ENCODE data around the gene ASS1. TPM values are rescaled to one million over a fixed set of nuclear protein-coding genes. Genes with fewer than 3 reads are reported as not detected.

Gene ASS1
- total RNA-seq, 1 experiment from 2014 or later: 25.2 TPM

DNA sequence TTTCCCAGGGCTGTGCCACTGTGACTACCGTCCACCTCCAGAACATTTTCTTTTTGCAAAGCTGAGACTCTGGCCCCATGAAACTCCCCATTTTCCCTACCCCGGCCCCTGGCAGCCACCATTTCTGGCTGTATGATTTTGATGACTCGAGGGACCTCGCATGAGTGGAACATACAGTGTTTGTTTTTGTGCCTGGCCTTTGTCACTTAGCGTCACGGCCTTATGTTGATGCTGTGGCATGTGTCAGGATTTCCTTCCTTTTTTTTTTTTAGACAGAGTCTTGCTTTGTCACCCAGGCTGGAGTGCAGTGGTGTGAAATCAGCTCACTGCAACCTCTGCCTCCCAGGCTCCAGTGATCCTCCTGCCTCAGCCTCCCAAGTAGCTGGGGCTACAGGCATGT, 42.7 kb downstream of the ASS1 start:
- DNase-seq (ENCODE audit: low read depth in 1 of 2, low spot score in 2 of 2): no peak
- Histone ChIP-seq H3K27me3 (replicated peaks) (no peaks in the 10 kb centered on the region), H3K4me3 (no peak overlapping the region), H3K9me3 (replicated peaks) (no peaks in the 10 kb centered on the region), H3K27ac (no peak overlapping the region), H3K4me1 (replicated peaks) (no peaks in the 10 kb centered on the region), H3K36me3 (no peaks in the 10 kb centered on the region)

DNA sequence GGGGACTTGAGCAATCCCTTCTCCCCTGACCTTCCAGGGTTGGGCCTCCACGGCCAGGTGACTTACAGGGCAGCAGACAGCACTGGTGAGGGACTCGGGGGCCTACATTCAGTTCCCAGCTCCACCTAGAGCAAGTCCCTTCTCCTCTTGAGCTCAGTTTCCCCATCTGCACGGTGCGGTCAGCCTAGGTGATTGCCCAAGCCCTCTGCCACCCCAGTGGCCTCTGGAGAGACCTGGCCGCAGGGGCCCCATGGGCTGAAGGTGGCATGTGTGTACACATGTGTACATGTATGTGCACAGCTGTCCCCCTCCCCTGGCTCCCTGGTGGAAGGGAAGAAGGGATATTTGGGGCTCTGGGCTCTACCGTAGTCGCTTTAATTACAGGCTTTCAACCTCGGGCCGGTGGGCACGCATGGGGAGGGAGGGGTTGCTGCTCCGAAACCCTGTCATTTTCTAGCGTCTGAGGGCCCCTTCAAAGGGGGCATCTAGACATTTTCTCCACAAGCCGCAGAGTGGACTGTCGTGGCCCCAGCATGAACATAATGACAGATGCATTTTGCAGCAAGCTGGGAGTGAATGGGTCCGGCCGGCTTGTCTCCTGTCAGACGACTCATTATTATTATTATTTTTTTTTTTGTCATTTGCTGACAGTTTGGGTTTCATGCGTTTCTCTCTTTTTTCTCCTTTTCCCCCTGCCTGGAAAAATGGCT, 44.0 kb downstream of the ASS1 start:
- H3K27me3 ChIP-seq (replicated peaks): no peaks in the 10 kb centered on the region
- DNase-seq (ENCODE audit: low read depth in 1 of 2, low spot score in 2 of 2): no peak
- H3K4me3 ChIP-seq: no peak overlapping the region
- H3K36me3 ChIP-seq: no peaks in the 10 kb centered on the region
- no peaks in the 10 kb centered on the region for H3K4me1 ChIP-seq (replicated peaks)
- H3K9me3 ChIP-seq (replicated peaks): no peaks in the 10 kb centered on the region
- H3K27ac ChIP-seq: no peak overlapping the region

DNA sequence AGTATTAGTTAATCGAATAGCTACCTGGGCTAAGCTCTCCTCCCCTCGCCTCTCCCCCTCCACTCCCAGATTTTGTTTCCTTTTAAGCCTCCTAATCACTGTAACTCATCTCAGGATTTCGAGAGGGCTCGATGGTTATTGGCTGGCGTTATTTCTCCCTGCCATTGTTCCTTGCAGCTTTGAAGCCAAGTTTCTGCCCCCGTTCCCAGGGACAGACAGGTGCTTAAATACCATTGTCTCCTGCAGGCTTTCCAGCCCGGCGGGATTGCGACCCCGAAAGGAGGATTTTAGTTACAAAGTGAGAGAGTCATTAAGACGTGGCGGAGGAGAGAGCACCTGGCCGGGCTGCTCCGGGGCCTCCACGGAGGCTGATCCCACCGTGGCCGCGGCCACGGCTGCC, 46.2 kb downstream of the ASS1 start:
- Histone ChIP-seq H3K27ac (no peak overlapping the region), H3K36me3 (no peaks in the 10 kb centered on the region)

DNA sequence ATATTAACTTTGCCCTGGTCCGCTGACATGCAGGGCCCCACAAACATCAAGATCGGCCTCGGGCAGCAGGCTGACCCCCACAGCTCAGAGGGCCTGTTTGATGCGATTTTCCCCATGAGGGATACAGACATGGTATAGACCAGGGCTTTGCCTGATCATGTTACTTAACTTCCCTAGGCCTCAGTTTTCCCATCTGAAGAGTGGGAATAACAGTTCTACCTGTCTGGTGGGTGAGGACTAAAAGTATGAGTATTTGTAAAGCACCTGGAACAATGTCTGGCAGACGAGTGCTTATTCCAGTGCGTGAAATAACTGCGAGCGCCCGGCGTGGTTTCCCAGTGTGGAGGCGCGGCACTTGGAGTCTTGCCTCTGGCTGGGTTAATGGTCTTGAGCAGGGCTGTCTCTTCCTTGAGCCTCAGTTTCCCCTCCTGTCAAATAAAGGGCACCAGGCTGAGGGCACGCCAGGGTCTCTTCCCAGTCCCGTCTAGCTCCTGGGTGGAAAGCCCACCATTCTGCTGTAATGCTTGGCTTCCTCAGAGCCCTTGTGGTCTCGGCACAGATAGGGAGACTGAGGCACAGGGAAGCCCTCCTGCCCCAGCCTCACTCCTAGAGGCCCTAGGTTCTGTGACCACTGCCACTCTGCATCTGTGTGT, 47.2 kb downstream of the ASS1 start:
- Histone ChIP-seq H3K4me1 (replicated peaks) (no peaks in the 10 kb centered on the region), H3K36me3 (no peaks in the 10 kb centered on the region), H3K9me3 (replicated peaks) (peaks cover 6% of the 10 kb centered on the region; the same call in 1 of the 2 replicates), H3K4me3 (no peak overlapping the region), H3K27me3 (replicated peaks) (no peaks in the 10 kb centered on the region), H3K27ac (no peak overlapping the region)
- DNase-seq (ENCODE audit: low read depth in 1 of 2, low spot score in 2 of 2): no peak

More for the DNA sequence above, 46.2 kb downstream of the ASS1 start:
- no peaks in the 10 kb centered on the region for H3K4me1 ChIP-seq (replicated peaks)
- H3K9me3 ChIP-seq (replicated peaks): peaks cover 6% of the 10 kb centered on the region; the same call in 1 of the 2 replicates
- H3K27me3 ChIP-seq (replicated peaks): no peaks in the 10 kb centered on the region
- no peak for DNase-seq (ENCODE audit: low read depth in 1 of 2, low spot score in 2 of 2)
- no peak overlapping the region for H3K4me3 ChIP-seq

DNA sequence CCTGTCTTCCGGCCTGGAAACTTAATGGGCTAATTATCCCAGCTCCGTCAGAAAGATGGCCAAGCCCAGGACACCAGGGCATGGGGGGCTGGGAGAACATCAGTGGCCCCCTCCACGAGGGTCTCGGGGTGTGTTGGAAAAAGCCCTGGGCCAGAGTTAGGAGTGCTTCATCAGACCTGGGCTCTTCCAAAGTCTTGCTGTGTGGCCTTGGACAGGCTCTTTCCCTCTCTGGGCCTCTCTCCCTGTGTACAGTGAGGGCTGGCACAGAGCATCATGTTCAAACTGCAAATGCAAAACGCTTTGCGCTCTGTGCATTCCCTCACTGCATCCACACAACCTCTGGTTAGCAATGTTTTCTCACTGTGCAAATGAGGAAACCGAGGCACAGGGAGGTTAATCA, 48.3 kb downstream of the ASS1 start:
- Histone ChIP-seq H3K27me3 (replicated peaks) (no peaks in the 10 kb centered on the region), H3K9me3 (replicated peaks) (peaks cover 6% of the 10 kb centered on the region; the same call in 1 of the 2 replicates), H3K4me1 (replicated peaks) (no peaks in the 10 kb centered on the region), H3K4me3 (no peak overlapping the region), H3K36me3 (no peaks in the 10 kb centered on the region), H3K27ac (no peak overlapping the region)
- DNase-seq (ENCODE audit: low read depth in 1 of 2, low spot score in 2 of 2): no peak

DNA sequence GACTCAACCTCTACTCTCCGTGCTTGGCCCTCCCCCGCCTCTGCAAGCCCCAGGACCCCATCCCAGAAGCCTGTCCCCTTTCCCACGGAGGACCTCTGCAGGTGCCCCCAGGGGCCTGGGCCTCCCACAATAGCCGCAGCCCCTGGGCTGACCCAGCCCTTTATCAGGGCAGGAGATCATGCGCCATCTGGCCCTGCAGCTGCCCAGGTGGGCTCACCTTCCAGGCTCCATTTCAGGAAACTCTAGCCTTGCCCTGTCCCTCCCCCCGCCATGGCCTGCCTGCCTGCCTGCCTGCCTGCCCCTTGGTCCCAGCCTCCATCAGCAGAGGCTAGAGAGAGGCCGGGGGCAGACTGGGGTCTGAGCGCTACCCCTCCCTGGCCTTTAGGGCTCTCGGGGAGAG, 48.7 kb downstream of the ASS1 start:
- Histone ChIP-seq H3K36me3 (no peaks in the 10 kb centered on the region), H3K27ac (no peak overlapping the region), H3K4me1 (replicated peaks) (no peaks in the 10 kb centered on the region), H3K4me3 (no peak overlapping the region), H3K9me3 (replicated peaks) (peaks cover 6% of the 10 kb centered on the region; the same call in 1 of the 2 replicates), H3K27me3 (replicated peaks) (no peaks in the 10 kb centered on the region)
- DNase-seq (ENCODE audit: low read depth in 1 of 2, low spot score in 2 of 2): no peak

DNA sequence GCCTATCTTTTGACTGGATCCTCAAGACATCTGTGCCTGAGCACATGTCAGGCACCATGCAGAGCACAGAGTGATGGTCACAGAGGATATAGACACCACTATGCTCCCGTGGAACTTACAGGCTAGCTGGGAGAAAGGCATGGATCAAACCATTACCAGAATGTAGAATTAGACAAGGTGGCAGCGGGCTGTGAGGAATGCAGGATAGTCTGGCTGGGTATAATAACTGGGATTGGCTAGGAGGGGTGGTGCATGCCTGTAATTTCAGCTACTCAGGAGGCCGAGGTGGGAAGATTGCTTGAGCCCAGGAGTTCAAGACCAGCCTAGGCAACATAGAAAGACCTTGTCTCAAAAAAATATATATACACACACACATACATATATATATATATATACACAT, 50.3 kb downstream of the ASS1 start:
- H3K4me1 ChIP-seq (replicated peaks): no peaks in the 10 kb centered on the region
- H3K27ac ChIP-seq: no peak overlapping the region
- H3K27me3 ChIP-seq (replicated peaks): no peaks in the 10 kb centered on the region
- no peaks in the 10 kb centered on the region for H3K36me3 ChIP-seq
- no peak overlapping the region for H3K4me3 ChIP-seq
- no peak for DNase-seq (ENCODE audit: low read depth in 1 of 2, low spot score in 2 of 2)
- H3K9me3 ChIP-seq (replicated peaks): peaks cover 6% of the 10 kb centered on the region; the same call in 1 of the 2 replicates

DNA sequence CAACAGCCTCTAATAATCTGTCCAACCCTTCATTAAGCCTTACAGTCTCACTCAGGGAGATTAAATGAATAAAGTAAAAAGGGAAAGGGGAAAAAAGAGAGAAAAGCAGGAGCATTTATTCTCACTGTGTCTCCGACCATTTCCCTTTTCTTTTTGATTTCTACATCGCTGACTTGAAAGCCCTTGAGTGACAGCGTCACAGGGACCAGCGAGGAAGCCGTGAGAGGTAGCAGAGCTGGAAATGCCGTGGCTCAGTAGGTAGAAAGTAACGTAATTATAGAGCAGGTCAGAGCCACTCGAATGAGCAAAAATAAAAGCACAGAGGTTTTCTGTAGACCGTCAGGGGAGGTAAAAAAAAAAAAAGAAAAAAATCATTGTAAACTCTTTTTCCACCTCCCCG, 52.4 kb downstream of the ASS1 start:
- no peak for DNase-seq (ENCODE audit: low read depth in 1 of 2, low spot score in 2 of 2)
- Histone ChIP-seq H3K36me3 (no peaks in the 10 kb centered on the region), H3K27ac (no peak overlapping the region), H3K27me3 (replicated peaks) (no peaks in the 10 kb centered on the region), H3K4me3 (no peak overlapping the region), H3K9me3 (replicated peaks) (peaks cover 6% of the 10 kb centered on the region; the same call in 1 of the 2 replicates), H3K4me1 (replicated peaks) (no peaks in the 10 kb centered on the region)

DNA sequence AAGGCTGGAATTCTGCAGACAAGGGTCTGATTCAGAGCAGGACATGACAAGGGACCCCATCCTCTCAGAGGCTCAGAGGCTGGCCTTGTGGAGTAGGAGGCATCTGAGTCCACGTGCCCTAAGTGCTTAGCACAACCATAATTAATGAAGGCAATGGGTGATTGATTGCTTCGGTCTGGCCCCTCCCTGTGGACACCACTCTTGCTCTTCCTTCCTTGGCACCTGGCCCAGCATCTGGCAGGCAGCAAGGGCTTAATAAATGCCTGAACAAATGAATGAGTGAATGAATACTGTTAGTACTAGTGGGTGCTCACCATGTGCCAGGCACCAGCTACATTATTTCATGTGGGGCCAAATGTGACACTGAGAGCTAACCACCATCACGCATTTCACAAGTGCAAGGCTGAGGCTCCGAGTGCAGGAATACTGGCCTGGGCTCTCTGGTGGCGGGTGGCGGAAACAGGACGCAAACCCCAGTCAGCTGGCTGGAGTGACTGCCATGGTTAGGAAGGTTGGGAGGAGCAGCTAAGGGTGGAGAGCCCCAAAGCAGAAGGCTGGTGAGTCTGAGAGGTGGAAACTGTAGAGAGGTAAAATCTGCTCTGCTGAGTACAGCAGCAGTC, 53.6 kb downstream of the ASS1 start:
- no peak overlapping the region for H3K4me3 ChIP-seq
- no peaks in the 10 kb centered on the region for H3K4me1 ChIP-seq (replicated peaks)
- peaks cover 6% of the 10 kb centered on the region; the same call in 1 of the 2 replicates for H3K9me3 ChIP-seq (replicated peaks)
- no peak overlapping the region for H3K27ac ChIP-seq
- no peak for DNase-seq (ENCODE audit: low read depth in 1 of 2, low spot score in 2 of 2)
- H3K27me3 ChIP-seq (replicated peaks): no peaks in the 10 kb centered on the region
- H3K36me3 ChIP-seq: no peaks in the 10 kb centered on the region

DNA sequence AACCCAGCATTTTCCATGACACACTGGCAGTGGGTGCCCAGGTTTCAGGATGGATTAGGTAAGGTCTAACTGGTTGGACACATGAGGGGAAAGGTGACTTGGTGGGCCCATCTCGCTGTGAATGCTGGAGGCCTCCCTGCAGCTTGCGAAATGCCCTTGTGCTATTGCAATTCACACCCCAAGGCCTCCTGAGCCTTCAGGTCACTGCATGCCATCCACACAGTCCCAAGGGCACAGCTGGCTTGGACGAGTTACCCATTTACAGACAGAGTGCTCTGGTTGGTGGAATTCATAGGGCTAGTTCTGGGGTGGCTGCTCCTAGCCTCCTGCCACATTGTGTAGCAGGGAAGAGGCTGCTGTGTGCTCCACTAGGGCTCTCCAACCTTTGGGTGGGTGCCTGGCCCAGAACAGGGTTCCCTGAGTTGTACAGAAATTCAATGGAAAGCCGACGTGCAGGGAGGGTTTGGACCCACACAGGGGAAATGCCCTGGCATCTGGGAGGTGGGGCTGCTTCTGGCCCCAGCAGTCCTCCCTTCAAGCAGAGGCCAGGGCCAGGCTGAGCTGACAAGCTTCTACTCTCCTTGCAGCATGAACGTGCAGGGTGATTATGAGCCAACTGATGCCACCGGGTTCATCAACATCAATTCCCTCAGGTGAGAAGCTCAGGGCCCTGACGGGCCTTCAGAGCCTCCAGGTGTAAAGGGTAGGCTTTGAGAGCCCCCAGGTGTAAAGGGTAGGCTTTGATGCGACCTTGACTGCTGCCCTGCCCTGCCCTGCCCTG, 54.3 kb downstream of the ASS1 start:
- H3K36me3 ChIP-seq: no peaks in the 10 kb centered on the region
- no peak overlapping the region for H3K4me3 ChIP-seq
- H3K9me3 ChIP-seq (replicated peaks): peaks cover 6% of the 10 kb centered on the region; the same call in 1 of the 2 replicates
- H3K4me1 ChIP-seq (replicated peaks): no peaks in the 10 kb centered on the region
- no peak for DNase-seq (ENCODE audit: low read depth in 1 of 2, low spot score in 2 of 2)
- H3K27ac ChIP-seq: no peak overlapping the region
- H3K27me3 ChIP-seq (replicated peaks): no peaks in the 10 kb centered on the region

DNA sequence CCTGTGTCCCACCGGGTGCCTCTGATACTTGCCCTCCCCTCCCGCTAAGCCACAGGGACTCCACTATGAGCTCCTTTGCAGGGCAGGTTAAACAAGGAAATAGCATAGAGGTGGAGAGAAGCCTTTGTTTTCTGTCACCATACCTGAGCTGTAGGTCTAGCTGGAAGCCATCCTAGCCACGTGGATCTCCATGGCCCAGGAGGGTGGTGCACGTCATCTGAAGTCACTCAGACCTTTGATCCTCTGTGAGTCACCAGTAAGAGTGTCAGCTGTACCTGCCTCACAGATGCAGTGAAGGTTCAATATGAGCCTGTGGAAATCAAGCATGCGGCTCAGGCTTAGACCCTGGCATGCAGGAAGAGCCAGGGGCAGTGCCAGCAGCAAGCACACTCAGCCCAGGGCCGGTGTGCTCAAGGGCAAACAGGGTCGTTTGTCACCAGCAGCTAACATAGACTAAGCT, 55.1 kb downstream of the ASS1 start:
- no peak for DNase-seq (ENCODE audit: low read depth in 1 of 2, low spot score in 2 of 2)
- no peaks in the 10 kb centered on the region for H3K27me3 ChIP-seq (replicated peaks)
- no peak overlapping the region for H3K27ac ChIP-seq
- peaks cover 3% of the 10 kb centered on the region; the same call in 1 of the 2 replicates for H3K9me3 ChIP-seq (replicated peaks)
- no peaks in the 10 kb centered on the region for H3K36me3 ChIP-seq
- H3K4me1 ChIP-seq (replicated peaks): no peaks in the 10 kb centered on the region
- H3K4me3 ChIP-seq: no peak overlapping the region

DNA sequence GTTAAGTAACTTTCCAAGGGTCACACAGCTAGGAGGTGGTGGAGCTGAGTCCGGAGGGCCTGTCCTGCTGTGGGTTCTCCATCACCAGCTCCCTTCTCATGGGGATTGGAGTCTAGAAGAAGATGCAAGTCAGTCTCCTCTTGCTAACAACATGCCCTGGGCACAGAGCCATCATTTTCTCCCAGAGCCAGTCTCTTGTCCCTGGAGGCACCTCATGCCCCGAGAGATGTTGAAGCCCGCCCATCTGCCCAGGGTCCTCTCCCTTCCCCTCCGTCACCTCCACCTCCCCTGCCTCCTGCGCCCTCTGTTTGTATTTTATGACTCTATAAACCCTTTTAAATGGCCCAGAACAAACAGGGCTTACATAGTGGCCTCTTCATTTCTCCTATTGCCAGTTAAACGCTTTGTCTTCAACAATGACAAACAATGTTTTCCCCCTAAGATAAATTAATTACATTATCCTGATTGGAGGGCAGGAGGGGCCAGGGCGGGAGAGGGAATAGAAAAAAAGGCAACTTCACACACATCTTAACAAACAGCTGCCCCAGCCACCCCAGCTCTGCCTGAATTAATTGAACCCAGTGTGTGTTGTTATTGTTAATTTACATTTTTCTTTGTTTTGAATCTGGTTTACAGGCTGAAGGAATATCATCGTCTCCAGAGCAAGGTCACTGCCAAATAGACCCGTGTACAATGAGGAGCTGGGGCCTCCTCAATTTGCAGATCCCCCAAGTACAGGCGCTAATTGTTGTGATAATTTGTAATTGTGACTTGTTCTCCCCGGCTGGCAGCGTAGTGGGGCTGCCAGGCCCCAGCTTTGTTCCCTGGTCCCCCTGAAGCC, 55.8 kb downstream of the ASS1 start:
- no peak for DNase-seq (ENCODE audit: low read depth in 1 of 2, low spot score in 2 of 2)
- Histone ChIP-seq H3K4me1 (replicated peaks) (no peaks in the 10 kb centered on the region), H3K27ac (no peak overlapping the region), H3K36me3 (no peaks in the 10 kb centered on the region), H3K4me3 (no peak overlapping the region), H3K9me3 (replicated peaks) (no peaks in the 10 kb centered on the region), H3K27me3 (replicated peaks) (no peaks in the 10 kb centered on the region)

DNA sequence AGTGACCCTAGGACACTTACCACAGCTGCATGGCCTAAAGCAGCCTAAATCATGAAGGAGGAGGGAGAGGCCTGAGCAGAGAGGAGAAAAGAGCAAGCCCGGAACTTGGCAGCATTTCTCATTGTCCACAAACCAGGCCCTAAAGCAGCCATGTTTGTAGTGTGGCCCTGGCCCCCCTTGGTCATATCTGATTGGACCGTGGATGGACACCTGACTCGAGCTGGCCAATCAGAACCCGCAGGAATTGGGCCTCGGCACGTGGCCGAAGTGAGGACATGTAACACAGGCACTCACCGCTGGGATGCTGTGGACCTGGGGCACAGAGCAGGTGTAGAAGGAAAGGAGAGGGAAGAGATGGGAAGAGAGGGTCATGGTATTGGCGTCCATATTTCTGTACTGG, 56.9 kb downstream of the ASS1 start:
- H3K27ac ChIP-seq: no peak overlapping the region
- no peaks in the 10 kb centered on the region for H3K27me3 ChIP-seq (replicated peaks)
- DNase-seq (ENCODE audit: low read depth in 1 of 2, low spot score in 2 of 2): no peak
- no peaks in the 10 kb centered on the region for H3K36me3 ChIP-seq
- H3K4me1 ChIP-seq (replicated peaks): no peaks in the 10 kb centered on the region
- no peaks in the 10 kb centered on the region for H3K9me3 ChIP-seq (replicated peaks)
- H3K4me3 ChIP-seq: no peak overlapping the region

All from SJSA1 (cell line).